Measurements from ENCODE around the gene PRKRA. TPM values are rescaled to one million over a fixed set of nuclear protein-coding genes. Genes with fewer than 3 reads are reported as not detected.

PRKRA gene
- total and polyA plus RNA-seq, 2 of the 8 experiments (the other 6 are each of a cell fraction or from before 2014, with no cell fraction given), result 25.4 to 60.4 TPM

DNA sequence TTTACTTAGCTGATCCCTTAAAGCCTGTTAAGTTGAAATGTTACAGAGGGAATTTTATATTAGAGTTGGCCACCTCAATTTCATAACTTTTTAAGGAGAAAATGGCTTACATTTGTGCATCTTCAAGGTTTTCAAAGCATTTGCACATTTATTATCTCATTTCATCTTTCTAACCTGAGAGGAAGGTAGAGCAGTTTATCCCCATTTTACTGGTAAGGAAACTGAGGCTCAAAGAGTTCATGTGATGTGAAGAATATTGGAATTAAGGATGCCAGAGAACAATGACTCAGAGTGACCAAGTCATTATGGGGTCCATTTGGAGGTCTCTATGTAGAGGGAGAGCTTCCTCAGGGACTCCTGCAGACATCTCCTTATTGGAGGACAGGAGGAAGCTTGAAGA lies 35.0 kb downstream of the PRKRA start (continued):
- no peak for TF ChIP-seq NRF1 (IDR thresholded peaks at IDR 0.05; ENCODE audit: low read depth, low read length)
- no peak for TF ChIP-seq ZNF274 (IDR thresholded peaks at IDR 0.05; ENCODE audit: borderline replicate concordance, extremely low read depth, low read length)
- no peak for TF ChIP-seq JUND (IDR thresholded peaks at IDR 0.05; ENCODE audit: low read length)
- no peak for TF ChIP-seq EP300 (IDR thresholded peaks at IDR 0.05; ENCODE audit: borderline replicate concordance in 1 of 2, low read depth in 2 of 2, low read length in 2 of 2)
- no peak for TF ChIP-seq CBX8 (IDR thresholded peaks at IDR 0.05; ENCODE audit: borderline replicate concordance, low read depth, low read length)
- TF ChIP-seq CBX5 (IDR thresholded peaks at IDR 0.05; ENCODE audit: low read depth, low read length), result no peak
- TF ChIP-seq GTF2F1 (IDR thresholded peaks at IDR 0.05; ENCODE audit: borderline replicate concordance, low read depth, low read length), result no peak
- no peak for TF ChIP-seq CREB1 (IDR thresholded peaks at IDR 0.05)

All from H1 (cell line).